Neural progenitor cell (in vitro differentiated cells): ENCODE measurements around the gene CCDC6.

Experiments used
- EZH2 ChIP-seq: fragments of 200-600 bp; sonication (generic); IDR thresholded peaks from 2 replicates; pipeline ENCODE4 v1.6.1; 2017; ENCODE audit warnings: antibody characterized with exemption, mild to moderate bottlenecking, moderate library complexity
- EZH2phosphoT487 ChIP-seq: fragments of 200-600 bp; sonication (generic); IDR thresholded peaks from 2 replicates; pipeline ENCODE4 v1.6.1; 2017; ENCODE audit warnings: antibody characterized with exemption
- TF ChIP-seq, protein P1 (sequence below): fragments of 200-600 bp; sonication (generic); IDR thresholded peaks from 2 replicates; pipeline ENCODE4 v1.5.1; 2017; ENCODE audit warnings: antibody characterized with exemption, mild to moderate bottlenecking

- TF ChIP-seq, protein P1, sequence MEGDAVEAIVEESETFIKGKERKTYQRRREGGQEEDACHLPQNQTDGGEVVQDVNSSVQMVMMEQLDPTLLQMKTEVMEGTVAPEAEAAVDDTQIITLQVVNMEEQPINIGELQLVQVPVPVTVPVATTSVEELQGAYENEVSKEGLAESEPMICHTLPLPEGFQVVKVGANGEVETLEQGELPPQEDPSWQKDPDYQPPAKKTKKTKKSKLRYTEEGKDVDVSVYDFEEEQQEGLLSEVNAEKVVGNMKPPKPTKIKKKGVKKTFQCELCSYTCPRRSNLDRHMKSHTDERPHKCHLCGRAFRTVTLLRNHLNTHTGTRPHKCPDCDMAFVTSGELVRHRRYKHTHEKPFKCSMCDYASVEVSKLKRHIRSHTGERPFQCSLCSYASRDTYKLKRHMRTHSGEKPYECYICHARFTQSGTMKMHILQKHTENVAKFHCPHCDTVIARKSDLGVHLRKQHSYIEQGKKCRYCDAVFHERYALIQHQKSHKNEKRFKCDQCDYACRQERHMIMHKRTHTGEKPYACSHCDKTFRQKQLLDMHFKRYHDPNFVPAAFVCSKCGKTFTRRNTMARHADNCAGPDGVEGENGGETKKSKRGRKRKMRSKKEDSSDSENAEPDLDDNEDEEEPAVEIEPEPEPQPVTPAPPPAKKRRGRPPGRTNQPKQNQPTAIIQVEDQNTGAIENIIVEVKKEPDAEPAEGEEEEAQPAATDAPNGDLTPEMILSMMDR: no peak
- TF ChIP-seq EZH2phosphoT487 (no peak), EZH2 (no peak)
Measured at GRCh38 chr10:59870152-59870551, 36.2 kb downstream of the CCDC6 start.
